IMR-90 (cell line): ENCODE measurements around the gene DOCK1. TPM values are rescaled to one million over a fixed set of nuclear protein-coding genes. Genes with fewer than 3 reads are reported as not detected.

Experiments used
- ATAC-seq: fragments of 200-7000 bp; cut with Tn5 transposase; 2 replicates; pipeline ENCODE4 v1.9.1; 2020; ENCODE audit warnings: low read depth, mild to moderate bottlenecking, moderate library complexity
- BruUV-seq: library from RNA; stranded (reverse); fragments of 400-500 nt; replicated peaks from 2 replicates; lab custom pipeline; 2021; lab: Mats Ljungman, UMichigan
- CTCF ChIA-PET: fragments of 300-600 bp; formaldehyde crosslinking; extraction: SDS; loops from one replicate; lab custom pipeline; 2021; ENCODE audit warnings: antibody characterized with exemption; lab: Yijun Ruan, JAX
- POLR2A ChIA-PET: fragments of 300-600 bp; sonication (Branson Sonifier 250); formaldehyde crosslinking; loops from one replicate; lab custom pipeline; 2022; ENCODE audit warnings: antibody characterized with exemption; ENCODE audit not compliant: unreplicated experiment; lab: Charles Lee
- DNase-seq: peaks from one replicate; pipeline ENCODE4 v3.0.0; 2013
- H2AFZ ChIP-seq: replicated peaks from 2 replicates; pipeline ENCODE3; 2013; ENCODE audit warnings: low read length, mild to moderate bottlenecking; ENCODE audit not compliant: poor library complexity
- H2AK5ac ChIP-seq: 2 replicates; pipeline ENCODE4 v1.6.1; 2013; ENCODE audit warnings: low read depth, low read length, inconsistent platforms
- H2AK9ac ChIP-seq: replicated peaks from 2 replicates; pipeline ENCODE3; 2013; ENCODE audit warnings: mild to moderate bottlenecking, low read depth, low read length, moderate library complexity; ENCODE audit not compliant: poor library complexity
- H2BK120ac ChIP-seq: 2 replicates; pipeline ENCODE4 v1.6.1; 2013; ENCODE audit warnings: low read depth, low read length, inconsistent platforms
- H2BK15ac ChIP-seq: 3 replicates; pipeline ENCODE4 v1.6.1; 2013; ENCODE audit warnings: low read depth, low read length, inconsistent platforms
- H2BK20ac ChIP-seq: 2 replicates; pipeline ENCODE4 v1.6.1; 2013; ENCODE audit warnings: low read depth, mild to moderate bottlenecking, inconsistent platforms, low read length, moderate library complexity
- H2BK5ac ChIP-seq: 2 replicates; pipeline ENCODE4 v1.6.1; 2013; ENCODE audit warnings: mild to moderate bottlenecking, low read depth, low read length, inconsistent platforms; ENCODE audit not compliant: poor library complexity, severe bottlenecking
- H3K14ac ChIP-seq: replicated peaks from 2 replicates; pipeline ENCODE4 v1.6.1; 2013; ENCODE audit warnings: low read depth, low read length, inconsistent platforms
- H3K18ac ChIP-seq: 2 replicates; pipeline ENCODE4 v1.6.1; 2013; ENCODE audit warnings: low read depth, low read length, control low read depth
- H3K23ac ChIP-seq: 2 replicates; pipeline ENCODE4 v1.6.1; 2013; ENCODE audit warnings: low read depth, low read length, inconsistent platforms
- H3K27ac ChIP-seq: 2 replicates; pipeline ENCODE4 v1.5.1; 2013; ENCODE audit warnings: mild to moderate bottlenecking, control low read depth, low read length; ENCODE audit not compliant: insufficient read depth
- H3K27me3 ChIP-seq: 2 replicates; pipeline ENCODE4 v1.6.1; 2013; ENCODE audit warnings: low read length; ENCODE audit not compliant: control insufficient read depth, insufficient read depth
- H3K36me3 ChIP-seq: 2 replicates; pipeline ENCODE4 v1.6.1; 2013; ENCODE audit warnings: low read length, mixed read lengths; ENCODE audit not compliant: control insufficient read depth, insufficient read depth
- H3K4ac ChIP-seq: 2 replicates; pipeline ENCODE4 v1.6.1; 2013; ENCODE audit warnings: low read depth, low read length, inconsistent platforms
- H3K4me1 ChIP-seq: 2 replicates; pipeline ENCODE4 v1.6.1; 2013; ENCODE audit warnings: low read length, mixed read lengths; ENCODE audit not compliant: control insufficient read depth, insufficient read depth
- H3K4me2 ChIP-seq: 2 replicates; pipeline ENCODE4 v1.6.1; 2013; ENCODE audit warnings: low read depth, mild to moderate bottlenecking, control low read depth, low read length, moderate library complexity
- H3K4me3 ChIP-seq: 2 replicates; pipeline ENCODE4 v1.5.1; 2013; ENCODE audit warnings: low read depth, mild to moderate bottlenecking, control low read depth, low read length, moderate library complexity; ENCODE audit not compliant: insufficient read depth
- H3K56ac ChIP-seq: 2 replicates; pipeline ENCODE4 v1.6.1; 2013; ENCODE audit warnings: low read length, inconsistent platforms; ENCODE audit not compliant: insufficient read depth; ENCODE audit errors: extremely low read depth
- H3K79me1 ChIP-seq, 2 experiments: 2 replicates each; pipeline ENCODE4 v1.6.1; 2013; ENCODE audit warnings: low read length in 2 of 2, inconsistent platforms in 1 of 2, low read depth in 1 of 2
- H3K9ac ChIP-seq: 2 replicates; pipeline ENCODE4 v1.6.1; 2013; ENCODE audit warnings: low read depth, low read length, control low read depth
- H3K9me1 ChIP-seq: 2 replicates; pipeline ENCODE4 v1.6.1; 2013; ENCODE audit warnings: low read length, inconsistent platforms; ENCODE audit not compliant: insufficient read depth
- H3K9me3 ChIP-seq: 2 replicates; pipeline ENCODE4 v1.6.1; 2013; ENCODE audit warnings: low read length; ENCODE audit not compliant: control insufficient read depth, insufficient read depth
- H4K20me1 ChIP-seq: 2 replicates; pipeline ENCODE4 v1.6.1; 2013; ENCODE audit warnings: low read length, inconsistent platforms; ENCODE audit not compliant: insufficient read depth
- H4K5ac ChIP-seq: 2 replicates; pipeline ENCODE4 v1.6.1; 2013; ENCODE audit warnings: mild to moderate bottlenecking, low read depth, low read length, control low read depth
- H4K8ac ChIP-seq, 2 experiments: 2 replicates each; pipeline ENCODE4 v1.6.1; 2013; ENCODE audit warnings: low read depth in 2 of 2, low read length in 2 of 2, control low read depth in 1 of 2, inconsistent platforms in 1 of 2
- H4K91ac ChIP-seq: 2 replicates; pipeline ENCODE4 v1.6.1; 2013; ENCODE audit warnings: low read depth, low read length, inconsistent platforms; ENCODE audit not compliant: insufficient read depth
- BHLHE40 ChIP-seq: fragments of 150-350 bp; IDR thresholded peaks from 2 replicates; pipeline ENCODE4 v1.6.1; 2016; ENCODE audit warnings: mild to moderate bottlenecking, low read depth, low read length
- CHD1 ChIP-seq: IDR thresholded peaks from 2 replicates; pipeline ENCODE4 v1.6.1; 2012; ENCODE audit warnings: low read depth, low read length, improper control_type of control experiment
- CTCF ChIP-seq: conservative IDR thresholded peaks from 2 replicates; pipeline ENCODE4 v1.5.1; 2012; ENCODE audit warnings: mild to moderate bottlenecking, low read depth, low read length, improper control_type of control experiment
- ELK1 ChIP-seq: fragments of 150-350 bp; IDR thresholded peaks from 2 replicates; pipeline ENCODE4 v1.6.1; 2016; ENCODE audit warnings: low read depth, mild to moderate bottlenecking, low read length, moderate library complexity, borderline replicate concordance
- FOS ChIP-seq: fragments of 150-350 bp; IDR thresholded peaks from 2 replicates; pipeline ENCODE4 v1.6.1; 2016; ENCODE audit warnings: low read depth, low read length
- MAZ ChIP-seq: IDR thresholded peaks from 2 replicates; pipeline ENCODE4 v1.6.1; 2012; ENCODE audit warnings: low read depth, mild to moderate bottlenecking, low read length, improper control_type of control experiment, moderate library complexity, borderline replicate concordance
- MXI1 ChIP-seq: IDR thresholded peaks from 2 replicates; pipeline ENCODE4 v1.6.1; 2012; ENCODE audit warnings: low read depth, mild to moderate bottlenecking, low read length, moderate library complexity, borderline replicate concordance
- NFE2L2 ChIP-seq: fragments of 150-350 bp; IDR thresholded peaks from 2 replicates; pipeline ENCODE4 v1.6.1; 2016; ENCODE audit warnings: low read depth, mild to moderate bottlenecking, low read length
- POLR2A ChIP-seq: IDR thresholded peaks from 2 replicates; pipeline ENCODE4 v1.6.1; 2012; ENCODE audit warnings: mild to moderate bottlenecking, low read depth, low read length
- RAD21 ChIP-seq: IDR thresholded peaks from 2 replicates; pipeline ENCODE4 v1.6.1; 2012; ENCODE audit warnings: low read length, improper control_type of control experiment
- RCOR1 ChIP-seq: IDR thresholded peaks from 2 replicates; pipeline ENCODE4 v1.6.1; 2012; ENCODE audit warnings: mild to moderate bottlenecking, low read length, improper control_type of control experiment; ENCODE audit not compliant: insufficient replicate concordance
- RFX5 ChIP-seq: IDR thresholded peaks from 2 replicates; pipeline ENCODE4 v1.8.0; 2012; ENCODE audit warnings: low read depth, mild to moderate bottlenecking, low read length, moderate library complexity
- USF2 ChIP-seq: fragments of 150-350 bp; IDR thresholded peaks from 2 replicates; pipeline ENCODE4 v1.6.1; 2017; ENCODE audit warnings: mild to moderate bottlenecking, antibody characterized with exemption, low read length, low read depth
- WGBS, 2 experiments: methylation state at CpG; one replicate each; pipeline versions ENCODE4 v1.1.5 to v1.1.7; 2013; ENCODE audit warnings: missing lambda C conversion rate in 2 of 2; ENCODE audit not compliant: insufficient read length in 1 of 2; ENCODE audit errors: extremely low coverage in 2 of 2; 5-methylcytosine and 5-hydroxymethylcytosine counted together
- dilution Hi-C: fragments of 300-500 bp; cut with HindIII; formaldehyde crosslinking; loops from one replicate; pipeline ENCODE4 v1.14.3; 2018; ENCODE audit warnings: low sequenced_read_pairs; ENCODE audit not compliant: unreplicated experiment
- in situ Hi-C: fragments of 300-500 bp; cut with MboI; formaldehyde crosslinking; loops from 3 replicates; pipeline ENCODE4 v1.14.3; 2019; ENCODE audit warnings: low sequenced_read_pairs, inconsistent platforms, mixed read lengths
- intact Hi-C: fragments of 100-400 bp; cut with micrococcal nuclease; formaldehyde crosslinking; loops from 2 replicates; pipeline ENCODE4 v1.10.0; 2022
- polyA plus RNA-seq, 3 experiments: library from polyadenylated mRNA; depleted of rRNA; stranded (reverse); fragments of >200 nt; gene quantifications; 2 replicates each; pipeline ENCODE4 v1.2.3, GENCODE V29; 2012; ENCODE audit warnings: low replicate concordance in 1 of 3
- total RNA-seq: library from RNA; depleted of rRNA; stranded (reverse); fragments of >200 nt; gene quantifications from 2 replicates; pipeline ENCODE4 v1.2.3, GENCODE V29; 2012

The DOCK1 gene
- total and polyA plus RNA-seq, 2 of the 4 experiments (the other 2 are of a cell fraction), result 28.2 to 71.0 TPM

- no peak overlapping the region for H3K9ac ChIP-seq
- H2AK9ac ChIP-seq, result no peak overlapping the region
- H3K36me3 ChIP-seq, result peaks cover 42% of the 10 kb centered on the region
- H3K27me3 ChIP-seq, result no peaks in the 10 kb centered on the region
- dilution Hi-C loops (no loop called here), intact Hi-C loops (no loop called here), in situ Hi-C loops (no loop called here)
- ChIA-PET CTCF (interaction anchor here (0.7 kb wide), 1 partner anchor 11 kb away, joined by 3 read pairs; no protein-coding TSS in a partner anchor), POLR2A (no interaction called here)
- no peak for TF ChIP-seq RFX5
- TF ChIP-seq USF2, result no peak
- TF ChIP-seq ELK1, result no peak
- no peak for TF ChIP-seq FOS
- TF ChIP-seq POLR2A, result no peak
- no peak for TF ChIP-seq MXI1
- no peak for TF ChIP-seq CTCF
- no peak for TF ChIP-seq RAD21
- TF ChIP-seq RCOR1, result no peak
- no peak for TF ChIP-seq BHLHE40
- no peak for TF ChIP-seq MAZ
- no peak for TF ChIP-seq NFE2L2
- TF ChIP-seq CHD1, result no peak
- no peak overlapping the region for H2BK15ac ChIP-seq
- H3K4me2 ChIP-seq, result no peak overlapping the region; the same call in 1 of the 2 replicates
- H4K5ac ChIP-seq, result no peak overlapping the region
- no peaks in the 10 kb centered on the region for H3K79me1 ChIP-seq
- DNase-seq (no peak), ATAC-seq (no peak; the same call in 1 of the 2 replicates)
- H3K14ac ChIP-seq, result no peak overlapping the region
- no peak overlapping the region for H3K23ac ChIP-seq
- no peak overlapping the region for H3K4ac ChIP-seq
- no peak overlapping the region for H2BK120ac ChIP-seq
- no CpG with 5 or more reads among the region's 7 CpGs for WGBS, 2 experiments
- peaks cover 9% of the 10 kb centered on the region for H3K4me1 ChIP-seq
- H3K9me3 ChIP-seq, result no peaks in the 10 kb centered on the region
- H2AFZ ChIP-seq, result no peak overlapping the region
- peaks cover 4% of the 10 kb centered on the region; the same call in 1 of the 2 replicates for H4K20me1 ChIP-seq
- H3K4me3 ChIP-seq, result no peak overlapping the region
- no peak overlapping the region for H4K8ac ChIP-seq
- H3K9me1 ChIP-seq, result peaks cover 7% of the 10 kb centered on the region; the same call in 1 of the 2 replicates
- no TSS peak for BruUV-seq
- no peak overlapping the region for H2AK5ac ChIP-seq
- H3K56ac ChIP-seq, result no peak overlapping the region
- no peak overlapping the region for H2BK20ac ChIP-seq
- H3K18ac ChIP-seq, result no peak overlapping the region
- no peak overlapping the region for H2BK5ac ChIP-seq
- no peak overlapping the region for H4K91ac ChIP-seq
- no peak overlapping the region for H3K27ac ChIP-seq
These were observed 530.0 kb downstream of the DOCK1 start for GRCh38 chr10:127435246-127435645.
